Eye (tissue), 1 donor: Measurements from ENCODE around the gene IQGAP1.
"Not testable (repeated sequence)": the region's sequence is repeated elsewhere in the genome, so short reads cannot be mapped to it uniquely, and the experiment has no call there.

Experiments used
- DNase-seq: peaks from one replicate; pipeline ENCODE4 v3.0.0-alpha.2; 2015

The IQGAP1 gene, protein sequence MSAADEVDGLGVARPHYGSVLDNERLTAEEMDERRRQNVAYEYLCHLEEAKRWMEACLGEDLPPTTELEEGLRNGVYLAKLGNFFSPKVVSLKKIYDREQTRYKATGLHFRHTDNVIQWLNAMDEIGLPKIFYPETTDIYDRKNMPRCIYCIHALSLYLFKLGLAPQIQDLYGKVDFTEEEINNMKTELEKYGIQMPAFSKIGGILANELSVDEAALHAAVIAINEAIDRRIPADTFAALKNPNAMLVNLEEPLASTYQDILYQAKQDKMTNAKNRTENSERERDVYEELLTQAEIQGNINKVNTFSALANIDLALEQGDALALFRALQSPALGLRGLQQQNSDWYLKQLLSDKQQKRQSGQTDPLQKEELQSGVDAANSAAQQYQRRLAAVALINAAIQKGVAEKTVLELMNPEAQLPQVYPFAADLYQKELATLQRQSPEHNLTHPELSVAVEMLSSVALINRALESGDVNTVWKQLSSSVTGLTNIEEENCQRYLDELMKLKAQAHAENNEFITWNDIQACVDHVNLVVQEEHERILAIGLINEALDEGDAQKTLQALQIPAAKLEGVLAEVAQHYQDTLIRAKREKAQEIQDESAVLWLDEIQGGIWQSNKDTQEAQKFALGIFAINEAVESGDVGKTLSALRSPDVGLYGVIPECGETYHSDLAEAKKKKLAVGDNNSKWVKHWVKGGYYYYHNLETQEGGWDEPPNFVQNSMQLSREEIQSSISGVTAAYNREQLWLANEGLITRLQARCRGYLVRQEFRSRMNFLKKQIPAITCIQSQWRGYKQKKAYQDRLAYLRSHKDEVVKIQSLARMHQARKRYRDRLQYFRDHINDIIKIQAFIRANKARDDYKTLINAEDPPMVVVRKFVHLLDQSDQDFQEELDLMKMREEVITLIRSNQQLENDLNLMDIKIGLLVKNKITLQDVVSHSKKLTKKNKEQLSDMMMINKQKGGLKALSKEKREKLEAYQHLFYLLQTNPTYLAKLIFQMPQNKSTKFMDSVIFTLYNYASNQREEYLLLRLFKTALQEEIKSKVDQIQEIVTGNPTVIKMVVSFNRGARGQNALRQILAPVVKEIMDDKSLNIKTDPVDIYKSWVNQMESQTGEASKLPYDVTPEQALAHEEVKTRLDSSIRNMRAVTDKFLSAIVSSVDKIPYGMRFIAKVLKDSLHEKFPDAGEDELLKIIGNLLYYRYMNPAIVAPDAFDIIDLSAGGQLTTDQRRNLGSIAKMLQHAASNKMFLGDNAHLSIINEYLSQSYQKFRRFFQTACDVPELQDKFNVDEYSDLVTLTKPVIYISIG (N-terminal part only)

DNA sequence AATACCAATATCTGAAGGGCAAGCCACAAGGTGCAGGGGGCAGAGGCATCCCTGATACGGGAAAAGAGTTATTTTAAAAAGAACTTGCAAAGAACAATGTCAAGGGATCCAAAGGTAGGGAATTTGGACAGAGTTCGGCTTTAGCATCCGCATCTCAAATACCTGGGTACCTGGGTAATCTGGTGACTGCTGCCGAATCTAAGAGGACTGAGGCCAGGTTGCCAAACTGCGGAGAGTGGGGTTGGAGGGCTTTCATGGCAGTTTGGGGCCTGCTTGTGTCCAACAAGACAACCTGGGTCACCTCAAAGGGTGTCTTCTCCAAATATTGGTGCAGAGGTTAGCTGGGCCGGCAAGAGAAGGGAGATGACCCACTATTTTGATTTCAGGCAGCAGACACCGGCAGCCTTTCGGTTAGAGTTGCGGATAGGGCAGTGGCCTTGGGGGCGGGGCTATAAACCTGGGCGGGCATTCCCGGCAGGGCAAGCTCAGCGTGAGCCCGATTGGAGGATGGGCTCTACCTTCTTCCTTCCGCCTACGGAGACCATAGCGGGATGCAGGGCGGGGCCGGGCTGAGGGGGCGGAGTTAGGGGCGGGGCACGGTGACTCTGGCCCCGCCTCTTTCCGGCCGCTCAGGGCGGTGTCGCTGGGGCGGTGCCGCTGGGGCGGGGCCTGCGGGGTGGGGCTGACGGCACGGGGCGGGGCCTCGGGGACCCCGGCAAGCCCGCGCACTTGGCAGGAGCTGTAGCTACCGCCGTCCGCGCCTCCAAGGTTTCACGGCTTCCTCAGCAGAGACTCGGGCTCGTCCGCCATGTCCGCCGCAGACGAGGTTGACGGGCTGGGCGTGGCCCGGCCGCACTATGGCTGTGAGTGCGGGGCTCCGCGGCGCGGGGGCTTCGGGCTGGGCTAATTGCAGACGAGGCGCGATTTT, at the start of gene IQGAP1:
IQGAP1 (plus strand) TSS at position 709 of the 928 bp plus-strand sequence; CDS start at position 809, 100 bp downstream.
- DNase-seq = peak; percentile 97

DNA sequence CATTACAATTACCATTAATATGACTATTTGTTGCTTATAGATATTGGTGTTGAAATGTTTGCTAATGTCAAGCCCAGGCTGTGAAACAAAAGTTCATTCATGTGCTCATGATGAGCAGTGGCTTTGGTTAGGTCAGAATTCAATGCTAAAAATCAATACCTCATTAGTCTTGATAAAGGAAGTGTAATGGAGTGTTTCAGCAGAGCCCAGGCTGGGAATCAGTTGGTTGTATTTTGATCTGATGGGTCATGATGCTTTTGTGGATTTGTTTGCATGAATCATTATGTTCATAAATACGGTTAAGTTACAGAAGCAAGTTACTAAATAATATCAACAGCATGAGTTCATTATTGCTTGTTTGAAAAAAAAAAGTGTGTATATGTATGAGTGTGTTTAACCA, 49.5 kb upstream of the IQGAP1 start:
- peak; percentile 20 for DNase-seq

DNA sequence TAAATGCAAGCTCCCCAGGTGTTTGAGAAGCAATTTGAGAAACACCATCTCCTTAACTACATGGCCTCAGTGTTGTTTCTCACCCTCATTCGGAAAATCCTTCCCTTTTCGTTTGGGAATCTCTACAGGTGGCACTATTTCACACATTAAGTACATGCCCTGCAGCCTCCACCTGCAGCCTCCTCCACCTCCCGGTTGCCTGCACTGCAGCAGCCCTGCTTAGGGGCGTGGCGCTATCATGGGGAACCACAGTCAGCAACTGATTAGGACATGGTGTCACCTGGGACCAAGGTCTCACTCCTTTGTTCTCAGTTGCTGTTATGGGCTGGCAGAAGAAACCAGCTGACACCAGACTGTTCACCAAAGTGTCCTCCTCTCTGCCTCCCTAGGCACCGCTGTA, 47.7 kb upstream of the IQGAP1 start:
- no peak for DNase-seq

DNA sequence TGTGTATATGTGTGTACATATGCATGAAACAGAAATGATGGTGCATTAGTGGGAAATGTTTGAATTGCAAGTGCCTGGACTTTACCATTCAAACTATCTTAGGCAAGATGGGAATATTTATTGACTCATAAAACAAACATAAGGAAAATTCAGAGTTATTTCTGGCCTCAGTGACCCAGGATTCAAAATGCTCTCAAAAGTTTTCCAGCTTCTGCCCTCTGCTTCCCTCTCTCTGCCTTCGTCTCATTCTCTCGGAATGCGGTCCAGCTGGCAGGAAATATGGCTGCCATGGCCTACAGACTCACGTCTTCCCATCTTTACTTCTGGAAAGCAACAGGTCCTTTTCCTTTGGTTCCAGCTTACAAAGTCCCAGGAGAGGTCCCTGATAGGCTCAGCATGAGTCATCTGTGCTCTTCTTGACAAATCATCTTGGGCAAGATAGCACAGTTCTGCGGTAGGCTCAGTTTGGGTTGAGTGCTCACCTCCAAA, 44.7 kb upstream of the IQGAP1 start:
- no peak for DNase-seq

DNA sequence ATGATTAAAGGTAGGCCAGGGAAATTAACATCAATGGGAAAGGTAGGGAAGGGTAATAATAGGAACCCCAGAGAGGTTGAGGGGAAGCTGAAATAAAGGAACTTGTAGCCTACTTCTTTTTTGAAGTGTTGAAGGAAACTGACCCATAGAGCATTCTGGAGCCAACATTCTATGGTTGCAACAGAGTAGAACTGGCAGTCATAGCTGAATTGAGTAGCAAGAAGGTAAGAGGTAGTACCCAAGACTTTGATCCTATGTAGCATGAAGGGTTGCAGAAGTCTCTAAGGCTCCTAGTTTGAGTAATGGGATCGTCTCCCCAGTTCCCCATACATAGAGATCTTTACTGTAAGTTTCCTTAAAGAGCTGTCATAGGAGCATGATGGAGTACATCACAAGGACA, 43.4 kb upstream of the IQGAP1 start:
- no peak for DNase-seq

DNA sequence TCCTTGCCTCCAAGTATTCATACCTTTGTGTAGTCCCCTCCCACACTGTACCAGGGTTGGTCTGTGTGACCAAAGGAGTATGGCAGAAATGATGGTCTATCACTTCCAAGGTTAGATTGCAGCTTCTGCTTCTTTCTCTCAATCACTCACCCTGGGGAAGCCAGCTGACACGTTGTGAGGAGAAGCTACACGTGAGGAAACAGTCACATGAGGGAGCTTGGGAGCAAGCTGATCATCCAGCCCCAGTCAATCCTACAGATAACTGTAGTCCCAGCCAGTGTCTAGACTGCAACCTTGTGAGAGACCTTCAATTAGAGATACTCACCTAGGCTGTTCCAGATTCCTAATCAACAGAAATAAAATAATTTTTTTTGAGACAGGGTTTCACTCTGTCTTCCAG, 42.2 kb upstream of the IQGAP1 start:
- no peak for DNase-seq

DNA sequence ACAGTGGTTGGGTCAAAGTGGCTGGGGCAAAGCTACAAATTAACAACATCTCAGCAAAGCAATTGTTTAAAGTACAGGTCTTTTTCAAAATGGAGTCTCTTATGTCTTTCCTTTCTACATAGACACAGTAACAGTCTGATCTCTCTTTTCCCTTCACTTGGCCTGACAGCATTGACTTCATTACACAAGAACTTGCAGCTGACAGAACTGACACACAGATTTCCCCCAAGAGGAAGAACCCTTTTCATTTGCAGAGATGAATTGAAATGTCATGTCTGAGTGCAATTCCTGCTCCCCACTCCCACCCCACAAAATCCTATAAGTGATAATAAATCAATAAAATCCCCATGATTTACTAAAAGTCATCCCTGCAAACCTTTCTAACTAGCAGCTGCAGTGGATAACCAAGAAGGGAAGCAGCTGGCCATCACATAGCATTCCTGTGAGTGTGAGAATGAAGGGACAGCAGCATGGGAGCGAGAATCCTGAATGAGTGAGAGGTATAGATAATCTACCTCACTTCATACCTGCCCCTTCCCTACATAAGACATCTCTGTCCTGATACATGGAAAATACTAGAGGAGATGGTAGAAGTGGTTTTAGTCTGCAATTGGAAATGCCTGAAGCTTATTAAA, 40.5 kb upstream of the IQGAP1 start:
- not testable (repeated sequence) for DNase-seq

DNA sequence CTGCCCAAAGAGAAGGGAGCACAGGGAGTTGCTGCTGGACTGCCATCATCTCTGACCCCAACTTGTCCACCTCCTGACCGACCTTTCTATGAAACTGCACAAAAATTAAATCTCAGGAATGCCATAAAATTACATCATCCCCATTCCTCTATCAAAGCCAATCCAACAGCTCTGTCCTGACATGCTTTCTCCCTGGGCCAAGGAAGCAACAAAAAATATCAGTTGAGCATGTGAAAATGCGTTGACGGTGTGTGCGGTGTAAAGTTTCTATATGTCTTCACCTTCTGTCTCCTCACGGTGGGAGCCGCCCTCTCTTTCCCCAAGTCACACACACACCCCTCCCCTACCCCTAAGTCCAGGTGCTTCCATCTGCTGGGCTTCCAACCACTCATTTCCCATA, 39.6 kb upstream of the IQGAP1 start:
- DNase-seq = no peak

DNA sequence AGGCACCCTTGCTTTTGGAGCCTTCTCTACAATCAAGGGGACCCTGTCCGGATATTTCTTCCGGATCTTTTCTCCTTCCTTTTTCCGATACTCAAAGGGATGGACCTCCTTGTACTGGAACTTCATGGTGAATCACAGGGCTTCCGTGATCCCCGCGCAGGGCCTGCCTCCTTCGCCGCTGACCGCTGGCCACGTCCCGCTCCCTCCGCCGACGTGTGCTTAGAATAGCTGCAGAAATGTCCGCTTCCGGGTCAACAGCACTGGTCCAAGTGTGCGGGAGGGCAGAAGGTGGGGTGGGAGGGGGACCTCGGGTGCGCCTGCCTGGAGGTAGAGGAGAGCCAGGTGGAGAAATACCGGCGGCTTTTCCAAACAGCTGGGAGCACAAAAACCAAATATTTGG, 39.0 kb upstream of the IQGAP1 start:
- DNase-seq = no peak

DNA sequence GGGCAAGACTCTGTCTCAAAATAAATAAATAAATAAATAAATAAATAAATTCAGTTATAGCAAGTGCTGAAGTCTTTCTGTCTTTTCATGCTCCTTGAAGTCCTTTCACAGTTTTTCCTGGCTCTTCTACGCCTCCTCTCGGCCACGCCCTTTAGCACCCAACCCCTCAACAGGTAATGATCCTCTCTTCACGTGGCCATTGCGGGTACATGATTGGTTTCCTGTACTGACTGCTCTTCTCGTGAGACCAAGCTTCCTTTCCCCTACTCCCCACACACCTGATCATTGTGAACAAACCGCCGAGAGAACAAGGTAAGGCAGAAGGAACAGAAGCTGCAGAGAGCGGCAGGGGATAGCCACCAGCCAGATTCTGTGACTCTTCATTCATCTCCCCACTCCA, 38.2 kb upstream of the IQGAP1 start:
- DNase-seq = no peak

DNA sequence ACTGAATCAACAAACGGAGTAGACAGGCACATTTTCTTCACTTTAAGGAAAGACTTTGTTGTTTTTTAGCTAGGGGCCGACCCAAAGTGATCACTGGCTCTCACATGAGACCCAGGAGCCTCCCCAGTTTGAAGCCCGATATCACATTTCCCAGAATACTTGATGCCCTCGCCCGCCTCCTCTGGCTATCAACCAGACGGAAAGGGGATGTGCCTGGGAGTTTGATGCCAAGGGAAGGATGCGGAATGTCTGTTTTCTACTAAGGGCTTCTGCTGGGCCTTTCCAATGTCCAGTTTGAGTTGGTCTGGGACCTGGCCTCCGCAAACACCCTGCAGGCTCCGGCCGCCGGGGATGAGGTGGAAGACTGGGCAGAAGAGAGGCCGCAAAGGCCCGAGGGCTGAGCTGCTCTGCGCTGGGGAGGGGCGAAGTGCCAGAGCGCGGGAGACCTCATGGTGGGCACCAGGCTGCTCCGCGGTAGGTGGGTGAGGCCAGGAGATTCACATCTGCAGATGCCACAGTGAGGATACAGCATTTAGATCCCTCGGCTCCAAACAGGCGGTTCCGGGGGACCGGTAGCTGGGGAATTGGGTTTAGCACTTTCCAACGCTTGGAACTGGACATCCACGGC, 36.4 kb upstream of the IQGAP1 start:
- DNase-seq = no peak

DNA sequence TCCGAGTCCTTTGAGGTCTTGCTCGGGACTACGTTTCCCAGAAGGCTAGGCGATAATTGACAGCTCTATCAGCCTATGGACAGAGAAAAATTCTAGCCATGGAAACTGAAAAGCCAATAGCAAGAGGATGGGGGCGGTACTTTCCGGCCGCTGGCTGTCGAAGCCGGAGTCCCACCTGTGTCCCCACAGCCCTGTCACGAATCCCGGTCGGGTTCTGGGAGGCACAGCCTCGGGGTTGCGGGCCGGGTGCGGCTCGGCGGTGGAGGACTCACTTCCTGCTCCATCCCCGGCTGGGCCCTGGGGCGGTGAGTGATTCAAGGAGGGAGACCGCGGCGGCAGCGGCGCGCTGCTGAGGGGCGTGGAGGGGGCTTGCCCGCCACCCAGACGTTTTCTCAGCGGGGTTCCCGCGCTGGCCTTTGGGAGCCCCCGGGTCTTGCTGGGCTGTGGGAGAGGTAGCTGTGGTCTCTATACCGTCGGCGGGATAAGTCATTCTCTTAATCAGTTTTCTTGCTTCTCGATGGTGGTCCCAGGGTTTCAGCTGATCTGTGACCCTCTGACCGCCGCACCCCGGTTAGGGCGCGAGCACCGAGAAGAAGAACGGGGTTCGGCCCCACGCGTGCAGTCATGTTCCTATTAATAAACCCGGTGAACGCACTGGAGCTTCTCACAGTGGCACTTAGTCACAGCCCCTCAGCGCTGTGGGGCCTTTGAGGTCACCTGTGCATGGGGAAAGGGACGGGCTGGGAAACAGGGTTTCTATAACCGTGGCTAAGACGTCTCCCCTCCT, 35.7 kb upstream of the IQGAP1 start, which contains the start of gene ZNF774:
ZNF774 (plus strand) TSS at position 178 of the 787 bp plus-strand sequence. CDS start 2,377 bp downstream, outside the sequence.
- peak; percentile 100 for DNase-seq

DNA sequence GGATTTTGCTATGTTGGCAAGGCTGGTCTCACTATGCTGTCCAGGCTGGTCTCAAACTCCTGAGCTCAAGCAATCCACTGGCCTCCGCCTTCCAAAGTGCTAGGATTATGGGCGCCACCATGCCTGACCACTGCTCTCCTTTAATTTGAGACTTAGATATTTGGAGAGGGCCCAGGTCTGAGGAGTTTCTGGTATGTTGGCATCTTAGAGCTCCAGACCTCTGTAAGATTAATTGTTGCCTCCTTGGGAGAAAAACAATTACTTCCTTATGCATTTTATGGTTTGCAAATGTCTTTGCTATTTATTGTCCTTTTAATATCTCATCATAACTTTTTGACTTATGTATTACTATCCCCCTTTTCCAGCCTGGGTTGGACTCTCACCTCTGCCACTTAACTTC, 33.1 kb upstream of the IQGAP1 start:
- DNase-seq = no peak

DNA sequence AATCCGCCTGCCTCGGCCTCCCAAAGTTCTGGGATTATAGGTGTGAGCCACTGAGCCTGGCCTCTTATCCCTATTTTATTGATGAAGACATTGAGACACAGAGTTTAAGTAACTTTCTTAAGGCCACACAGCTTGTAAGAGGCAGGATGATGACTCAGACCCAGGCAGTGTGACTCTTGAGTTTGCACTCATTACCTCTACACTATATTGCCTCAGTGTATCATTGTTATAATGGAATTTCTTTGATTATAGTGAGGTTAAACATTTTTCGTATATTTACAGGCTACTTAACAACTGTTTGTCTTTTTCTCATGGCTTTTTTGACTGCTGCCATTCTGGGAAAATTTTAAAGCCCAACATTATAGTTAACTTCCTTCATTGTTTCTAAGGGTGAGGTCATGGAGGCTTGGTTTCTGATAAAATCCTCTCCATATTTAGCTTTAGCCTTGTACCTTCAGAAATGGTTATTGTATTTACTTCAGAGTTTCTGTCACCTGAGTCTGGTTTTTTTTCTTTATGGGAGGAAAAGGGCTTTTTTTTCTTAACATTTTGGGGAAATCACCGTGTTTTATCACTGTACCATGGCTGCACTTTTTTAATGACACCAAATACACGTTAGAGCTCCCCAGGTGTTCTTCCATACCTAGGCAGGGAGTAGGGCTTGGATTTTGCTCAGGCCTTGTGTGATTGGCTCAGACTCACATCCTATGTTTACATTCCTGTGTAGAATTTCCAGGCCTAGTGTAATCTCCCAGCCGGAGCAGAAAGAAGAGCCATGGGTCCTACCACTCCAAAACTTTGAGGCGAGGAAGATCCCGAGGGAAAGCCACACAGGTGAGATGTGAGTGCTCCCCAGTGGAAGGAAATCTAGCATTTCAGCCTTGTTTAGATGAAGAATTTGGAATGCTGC, 29.7 kb upstream of the IQGAP1 start:
- no peak for DNase-seq

DNA sequence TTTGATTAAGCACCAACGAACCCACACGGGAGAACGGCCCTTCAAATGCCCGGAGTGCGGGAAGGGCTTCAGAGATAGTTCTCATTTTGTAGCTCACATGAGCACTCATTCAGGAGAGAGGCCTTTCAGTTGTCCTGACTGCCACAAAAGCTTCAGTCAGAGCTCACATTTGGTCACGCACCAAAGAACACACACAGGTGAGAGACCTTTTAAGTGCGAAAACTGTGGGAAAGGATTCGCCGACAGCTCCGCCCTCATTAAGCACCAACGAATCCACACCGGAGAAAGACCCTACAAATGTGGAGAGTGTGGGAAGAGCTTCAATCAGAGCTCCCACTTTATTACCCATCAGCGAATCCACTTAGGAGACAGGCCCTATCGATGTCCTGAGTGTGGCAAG, 27.3 kb upstream of the IQGAP1 start:
- DNase-seq = no peak

DNA sequence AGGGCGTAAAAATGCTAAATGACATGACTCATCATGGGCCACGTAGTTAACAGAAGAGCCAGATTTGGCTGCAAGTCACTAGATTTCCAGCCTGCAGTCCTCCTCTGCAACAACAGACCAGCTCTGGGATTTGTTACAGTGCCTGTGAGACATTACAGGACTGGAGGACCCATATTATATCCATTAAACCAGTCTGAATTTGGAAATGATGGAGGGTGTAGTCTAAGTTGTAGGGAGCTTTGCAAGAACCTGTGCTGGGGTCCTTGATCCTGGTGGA, 25.2 kb upstream of the IQGAP1 start:
- DNase-seq = no peak

DNA sequence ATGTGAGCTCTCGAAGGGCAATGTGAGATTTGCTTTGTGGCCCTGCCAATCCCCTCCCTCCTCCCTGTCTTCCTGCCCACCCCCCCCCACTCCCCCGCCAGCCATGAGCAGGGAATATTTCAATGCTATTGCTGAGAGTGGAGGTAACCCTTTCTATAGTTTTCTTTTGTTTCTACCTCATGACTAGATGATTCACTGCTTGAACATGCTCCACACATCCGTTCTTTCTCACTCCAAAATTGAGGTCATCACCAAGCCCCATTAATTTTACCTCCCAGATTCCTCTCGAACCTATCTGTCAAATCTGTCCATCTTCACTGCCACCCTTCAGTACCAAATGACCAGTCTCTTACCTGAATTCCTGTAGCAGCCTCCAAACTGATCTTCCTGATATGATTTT, 23.8 kb upstream of the IQGAP1 start:
- DNase-seq = no peak

DNA sequence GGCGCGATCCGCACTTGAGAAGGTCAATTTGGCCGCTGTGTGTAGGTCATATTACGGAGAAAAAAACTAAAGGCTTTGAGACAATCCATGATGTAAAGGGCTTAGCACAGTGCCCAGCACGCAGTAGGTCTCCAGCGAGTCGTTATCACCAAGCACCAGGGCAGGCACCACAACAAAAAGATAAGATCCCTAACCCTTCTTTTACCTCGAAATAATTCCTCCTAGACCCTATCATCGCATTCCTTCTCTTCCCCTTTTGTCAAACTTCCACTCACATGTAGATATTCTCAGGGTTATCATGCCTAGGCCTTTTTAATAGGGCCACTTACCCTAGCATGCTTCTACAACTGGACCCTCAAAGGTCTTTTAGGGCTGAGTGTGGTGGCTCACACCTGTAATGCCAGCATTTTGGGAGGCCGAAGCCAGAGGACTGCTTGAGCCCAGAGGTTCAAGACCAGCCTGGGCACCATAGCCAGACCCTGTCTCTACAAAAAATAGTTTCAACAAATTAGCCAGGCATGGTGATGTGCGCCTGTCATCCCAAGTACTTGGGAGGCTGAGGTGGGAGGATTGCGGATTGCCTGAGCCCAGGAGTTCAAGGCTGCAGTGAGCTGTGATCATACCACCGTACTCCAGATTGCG, 22.5 kb upstream of the IQGAP1 start:
- DNase-seq = no peak
